H9 (cell line): Measurements from ENCODE around the gene PLEK. TPM values are rescaled to one million over a fixed set of nuclear protein-coding genes. Genes with fewer than 3 reads are reported as not detected.

Experiments
- DNase-seq: peaks from one replicate; pipeline ENCODE4 v3.0.0-alpha.2; 2017
- H2AFZ ChIP-seq: one replicate; pipeline ENCODE4 v1.6.1; 2013; ENCODE audit warnings: mild to moderate bottlenecking, low read length, control low read depth, moderate library complexity
- H2AK5ac ChIP-seq: 2 replicates; pipeline ENCODE4 v1.6.1; 2013; ENCODE audit warnings: low read length, control low read depth, mixed read lengths; ENCODE audit not compliant: insufficient read length
- H2BK120ac ChIP-seq: one replicate; pipeline ENCODE4 v1.6.1; 2013; ENCODE audit warnings: low read depth, mild to moderate bottlenecking, low read length, control low read depth, inconsistent platforms; ENCODE audit not compliant: poor library complexity, severe bottlenecking
- H2BK12ac ChIP-seq: 2 replicates; pipeline ENCODE4 v1.6.1; 2013; ENCODE audit warnings: low read length, control low read depth, mixed read lengths, low read depth; ENCODE audit not compliant: insufficient read length
- H2BK15ac ChIP-seq: 2 replicates; pipeline ENCODE4 v1.6.1; 2013; ENCODE audit warnings: low read depth, low read length, control low read depth
- H2BK20ac ChIP-seq: one replicate; pipeline ENCODE4 v1.6.1; 2013; ENCODE audit warnings: low read depth, mild to moderate bottlenecking, low read length, control low read depth, inconsistent platforms; ENCODE audit not compliant: poor library complexity, severe bottlenecking
- H2BK5ac ChIP-seq: 2 replicates; pipeline ENCODE4 v1.6.1; 2013; ENCODE audit warnings: low read length, control low read depth, mixed read lengths; ENCODE audit not compliant: insufficient read length
- H3K14ac ChIP-seq: 2 replicates; pipeline ENCODE4 v1.6.1; 2013; ENCODE audit warnings: low read length, control low read depth; ENCODE audit not compliant: insufficient read depth
- H3K18ac ChIP-seq: 2 replicates; pipeline ENCODE4 v1.6.1; 2013; ENCODE audit warnings: low read depth, mild to moderate bottlenecking, mixed read lengths, low read length, control low read depth; ENCODE audit not compliant: insufficient read length
- H3K23ac ChIP-seq: 2 replicates; pipeline ENCODE4 v1.6.1; 2013; ENCODE audit warnings: low read length, control low read depth, mixed read lengths, low read depth; ENCODE audit not compliant: insufficient read length
- H3K23me2 ChIP-seq: 2 replicates; pipeline ENCODE4 v1.6.1; 2013; ENCODE audit warnings: low read depth, mild to moderate bottlenecking, mixed read lengths, low read length, control low read depth; ENCODE audit not compliant: insufficient read length, poor library complexity, severe bottlenecking
- H3K27ac ChIP-seq: 2 replicates; pipeline ENCODE4 v1.5.1; 2013; ENCODE audit warnings: low read length, control low read depth, mixed read lengths, low read depth; ENCODE audit not compliant: insufficient read length
- H3K27me3 ChIP-seq: 2 replicates; pipeline ENCODE4 v1.6.1; 2013; ENCODE audit warnings: low read length, control low read depth, inconsistent platforms; ENCODE audit not compliant: insufficient read depth
- H3K4ac ChIP-seq: 2 replicates; pipeline ENCODE4 v1.6.1; 2013; ENCODE audit warnings: low read depth, mild to moderate bottlenecking, control low read depth, inconsistent platforms, low read length, moderate library complexity
- H3K4me1 ChIP-seq: 2 replicates; pipeline ENCODE4 v1.6.1; 2013; ENCODE audit warnings: low read length, control low read depth, inconsistent platforms; ENCODE audit not compliant: insufficient read depth
- H3K4me2 ChIP-seq: 2 replicates; pipeline ENCODE4 v1.6.1; 2013; ENCODE audit warnings: low read length, control low read depth, mixed read lengths; ENCODE audit not compliant: insufficient read length, insufficient read depth
- H3K56ac ChIP-seq: 2 replicates; pipeline ENCODE4 v1.6.1; 2013; ENCODE audit warnings: low read depth, mild to moderate bottlenecking, mixed read lengths, low read length, control low read depth; ENCODE audit not compliant: insufficient read length
- H3K79me1 ChIP-seq: 2 replicates; pipeline ENCODE4 v1.6.1; 2013; ENCODE audit warnings: low read depth, mild to moderate bottlenecking, moderate library complexity, low read length, control low read depth, inconsistent platforms; ENCODE audit not compliant: insufficient read depth, poor library complexity, severe bottlenecking
- H3K79me2 ChIP-seq: 2 replicates; pipeline ENCODE4 v1.6.1; 2013; ENCODE audit warnings: low read length, control low read depth, inconsistent platforms; ENCODE audit not compliant: insufficient read depth
- H3K9ac ChIP-seq: 2 replicates; pipeline ENCODE4 v1.6.1; 2013; ENCODE audit warnings: low read length, control low read depth, mixed read lengths; ENCODE audit not compliant: insufficient read length; ENCODE audit errors: extremely low read depth
- H3K9me3 ChIP-seq: one replicate; pipeline ENCODE4 v1.6.1; 2013; ENCODE audit warnings: low read depth, low read length, inconsistent platforms; ENCODE audit not compliant: control insufficient read depth
- H3T11ph ChIP-seq: one replicate; pipeline ENCODE4 v1.6.1; 2013; ENCODE audit warnings: mild to moderate bottlenecking, low read length, control low read depth, inconsistent platforms
- H4K20me1 ChIP-seq: one replicate; pipeline ENCODE4 v1.6.1; 2013; ENCODE audit not compliant: control insufficient read depth, insufficient read length, insufficient read depth
- H4K5ac ChIP-seq: 2 replicates; pipeline ENCODE4 v1.6.1; 2013; ENCODE audit warnings: low read depth, mild to moderate bottlenecking, mixed read lengths, low read length, control low read depth; ENCODE audit not compliant: insufficient read length
- H4K8ac ChIP-seq: replicated peaks from 2 replicates; pipeline ENCODE4 v1.6.1; 2013; ENCODE audit warnings: low read length, control low read depth, mixed read lengths, low read depth; ENCODE audit not compliant: insufficient read length
- H4K91ac ChIP-seq: 2 replicates; pipeline ENCODE4 v1.6.1; 2013; ENCODE audit warnings: low read depth, mild to moderate bottlenecking, moderate library complexity, mixed read lengths, low read length, control low read depth; ENCODE audit not compliant: insufficient read length
- H3K27ac Mint-ChIP-seq, 3 experiments: 2 replicates in 2 of 3; 3 replicates in 1 of 3; pipeline ENCODE4 v1.8.0; 2020 to 2021; ENCODE audit warnings: mixed read lengths in 3 of 3, mild to moderate bottlenecking in 1 of 3, moderate library complexity in 1 of 3
- H3K27me3 Mint-ChIP-seq: 2 replicates; pipeline ENCODE4 v1.8.0; 2021; ENCODE audit warnings: low read depth, mild to moderate bottlenecking, moderate library complexity, mixed read lengths
- H3K36me3 Mint-ChIP-seq, 3 experiments: 2 replicates in 2 of 3; 3 replicates in 1 of 3; pipeline ENCODE4 v1.8.0; 2020 to 2021; ENCODE audit warnings: low read depth in 3 of 3, mixed read lengths in 3 of 3; ENCODE audit not compliant: insufficient read depth in 1 of 3
- H3K4me1 Mint-ChIP-seq, 2 experiments: 2 replicates each; pipeline ENCODE4 v1.8.0; 2020; ENCODE audit warnings: mixed read lengths in 2 of 2
- H3K4me3 Mint-ChIP-seq, 2 experiments: 2 replicates in 1 of 2; 3 replicates in 1 of 2; pipeline ENCODE4 v1.8.0; 2020 to 2021; ENCODE audit warnings: mild to moderate bottlenecking in 2 of 2, mixed read lengths in 2 of 2, moderate library complexity in 1 of 2
- H3K9me3 Mint-ChIP-seq, 2 experiments: 2 replicates in 1 of 2; 3 replicates in 1 of 2; pipeline ENCODE4 v1.8.0; 2020; ENCODE audit warnings: mild to moderate bottlenecking in 2 of 2, mixed read lengths in 2 of 2, moderate library complexity in 1 of 2
- WGBS: extraction: QIAGEN DNeasy Blood & Tissue Kit; methylation state at CpG from one replicate; pipeline ENCODE4 v1.1.7; 2013; ENCODE audit warnings: missing lambda C conversion rate, low lambda C conversion rate, mixed read lengths; ENCODE audit not compliant: insufficient read length; ENCODE audit errors: extremely low coverage; 5-methylcytosine and 5-hydroxymethylcytosine counted together
- total RNA-seq: library from RNA; stranded (reverse); gene quantifications from 2 replicates; pipeline ENCODE4 v1.2.1, GENCODE V29; 2021
- TF ChIP-seq, protein P1 (sequence below): fragments of 200-600 bp; sonication (generic); conservative IDR thresholded peaks from 3 replicates; pipeline ENCODE4 v1.8.0; 2021; ENCODE audit warnings: antibody characterized with exemption, mild to moderate bottlenecking

The PLEK gene
- total RNA-seq, 1 experiment from 2014 or later = not detected

DNA sequence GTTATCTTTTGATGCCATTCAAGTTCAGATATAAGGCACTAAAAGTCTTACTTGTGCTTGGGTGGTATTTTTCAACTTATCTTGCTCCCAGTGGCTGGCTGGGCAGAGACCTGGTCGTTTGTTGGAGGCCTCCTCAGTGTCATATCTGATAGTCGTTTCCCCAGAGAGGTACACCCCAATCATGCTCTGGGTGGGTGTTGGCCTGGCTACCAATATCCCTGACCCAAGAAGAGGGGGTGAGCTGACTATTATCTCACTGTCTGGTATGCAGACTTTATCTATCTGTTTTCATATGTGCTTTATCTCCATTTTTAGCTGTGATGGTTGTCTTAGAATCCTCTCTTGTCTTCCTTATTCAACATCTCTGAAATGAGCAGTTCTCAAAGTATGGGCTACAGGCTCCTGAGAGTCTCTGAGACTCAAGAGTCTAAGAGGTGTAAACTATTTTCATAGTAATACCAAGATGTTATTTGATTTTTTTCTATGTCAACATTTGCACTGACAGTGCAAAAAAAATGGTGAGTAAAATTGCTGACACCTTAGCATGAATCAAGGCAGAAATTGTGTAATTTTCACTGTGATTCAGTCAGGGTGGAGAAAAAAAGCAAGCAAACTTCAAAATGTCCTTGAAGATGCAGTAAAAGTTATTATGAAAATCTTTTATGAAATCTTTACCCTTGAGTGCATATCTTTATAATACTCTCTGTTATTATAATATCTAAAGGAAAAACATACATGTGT is 12.3 kb upstream of the PLEK start:
- H3K36me3 Mint-ChIP-seq = no peaks in the 10 kb centered on the region
- H3K56ac ChIP-seq = no peak overlapping the region
- peaks cover 12% of the 10 kb centered on the region for H3K27me3 Mint-ChIP-seq
- no peak overlapping the region for H3K14ac ChIP-seq
- H4K5ac ChIP-seq = no peak overlapping the region
- no peak overlapping the region for H3K23ac ChIP-seq
- H2BK120ac ChIP-seq = no peak overlapping the region
- H2BK5ac ChIP-seq = no peak overlapping the region
- H3K23me2 ChIP-seq = no peaks in the 10 kb centered on the region
- H3K9me3 Mint-ChIP-seq = no peaks in the 10 kb centered on the region
- no peaks in the 10 kb centered on the region for H4K20me1 ChIP-seq
- no peaks in the 10 kb centered on the region for H3K9me3 ChIP-seq
- peaks cover 3% of the 10 kb centered on the region in 2 experiments; a peak in 2 of 4 replicates for H3K4me1 Mint-ChIP-seq
- H3K79me1 ChIP-seq = no peaks in the 10 kb centered on the region
- DNase-seq = no peak
- no peak overlapping the region for H2AK5ac ChIP-seq
- H3K27ac ChIP-seq = no peak overlapping the region
- no peak overlapping the region for H2AFZ ChIP-seq
- H2BK20ac ChIP-seq = no peak overlapping the region
- H3K4me1 ChIP-seq = no peaks in the 10 kb centered on the region
- no peak overlapping the region for H3T11ph ChIP-seq
- H4K91ac ChIP-seq = no peak overlapping the region
- H3K79me2 ChIP-seq = no peaks in the 10 kb centered on the region
- no peak overlapping the region for H3K18ac ChIP-seq
- WGBS = no CpG with 5 or more reads among the region's 2 CpGs
- H2BK12ac ChIP-seq = no peak overlapping the region
- H2BK15ac ChIP-seq = no peak overlapping the region
- no peak overlapping the region for H4K8ac ChIP-seq
- H3K4ac ChIP-seq = no peak overlapping the region
- no peaks in the 10 kb centered on the region for H3K27me3 ChIP-seq
- H3K4me2 ChIP-seq = no peak overlapping the region
- no peak overlapping the region for H3K4me3 Mint-ChIP-seq
- no peak overlapping the region for H3K9ac ChIP-seq
- H3K27ac Mint-ChIP-seq = no peak overlapping the region
- TF ChIP-seq, protein P1, sequence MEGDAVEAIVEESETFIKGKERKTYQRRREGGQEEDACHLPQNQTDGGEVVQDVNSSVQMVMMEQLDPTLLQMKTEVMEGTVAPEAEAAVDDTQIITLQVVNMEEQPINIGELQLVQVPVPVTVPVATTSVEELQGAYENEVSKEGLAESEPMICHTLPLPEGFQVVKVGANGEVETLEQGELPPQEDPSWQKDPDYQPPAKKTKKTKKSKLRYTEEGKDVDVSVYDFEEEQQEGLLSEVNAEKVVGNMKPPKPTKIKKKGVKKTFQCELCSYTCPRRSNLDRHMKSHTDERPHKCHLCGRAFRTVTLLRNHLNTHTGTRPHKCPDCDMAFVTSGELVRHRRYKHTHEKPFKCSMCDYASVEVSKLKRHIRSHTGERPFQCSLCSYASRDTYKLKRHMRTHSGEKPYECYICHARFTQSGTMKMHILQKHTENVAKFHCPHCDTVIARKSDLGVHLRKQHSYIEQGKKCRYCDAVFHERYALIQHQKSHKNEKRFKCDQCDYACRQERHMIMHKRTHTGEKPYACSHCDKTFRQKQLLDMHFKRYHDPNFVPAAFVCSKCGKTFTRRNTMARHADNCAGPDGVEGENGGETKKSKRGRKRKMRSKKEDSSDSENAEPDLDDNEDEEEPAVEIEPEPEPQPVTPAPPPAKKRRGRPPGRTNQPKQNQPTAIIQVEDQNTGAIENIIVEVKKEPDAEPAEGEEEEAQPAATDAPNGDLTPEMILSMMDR = no peak
